Heart left ventricle (tissue), 13 donors: ENCODE results near the gene CBR1.

ENCODE experiments used
- POLR2A ChIP-seq, 2 donors: fragments of 450-650 bp; IDR thresholded peaks; one replicate each; pipeline ENCODE4 v1.6.1; 2017; ENCODE audit warnings: antibody characterized with exemption in 2 of 2, mild to moderate bottlenecking in 2 of 2, moderate library complexity in 2 of 2
- TF ChIP-seq, protein P1 (sequence below), 12 donors: fragments of 200-600 bp; sonication (generic) in 4 of 12; IDR thresholded peaks; one replicate each; pipeline versions ENCODE4 v1.5.0 to v1.8.0; 2018 to 2022; ENCODE audit warnings: antibody characterized with exemption in 12 of 12, mild to moderate bottlenecking in 5 of 12
- donor health status: ischemic (EF 13 %, LVEDD 7.1; RV severe dilation, severe dysfunction).
- donor health status: DM: no; HTN: yes; CAD: no.
- donor health status: DM: no; HTN: no; CAD: no.
- donor health status: ischemic (EF 25% LVEDD 6.9; RV normal size, moderate dysfunction).
- donor health status: ischemic (EF 25% LVEDD 5.7; RV mildly dilated, moderate dysfunction).
- donor health status: ischemic (EF 35%, LVEDD 5.7; RV mildly dilated, moderate dysfunction).
- donor health status: nonischemic (EF 11% LVEDD 7.7; RV severe dilation, severe dysfunction).
- donor health status: DM: yes; HTN: yes; CAD: no.
- donor health status: PGD.
- donor health status: ischemic (EF 29% LVEDD 5.4; RV normal size, mild dysfunction).
- donor health status: nonischemic (EF 23%, LVEDD 6.1; RV moderate dilation, normal function).

DNA sequence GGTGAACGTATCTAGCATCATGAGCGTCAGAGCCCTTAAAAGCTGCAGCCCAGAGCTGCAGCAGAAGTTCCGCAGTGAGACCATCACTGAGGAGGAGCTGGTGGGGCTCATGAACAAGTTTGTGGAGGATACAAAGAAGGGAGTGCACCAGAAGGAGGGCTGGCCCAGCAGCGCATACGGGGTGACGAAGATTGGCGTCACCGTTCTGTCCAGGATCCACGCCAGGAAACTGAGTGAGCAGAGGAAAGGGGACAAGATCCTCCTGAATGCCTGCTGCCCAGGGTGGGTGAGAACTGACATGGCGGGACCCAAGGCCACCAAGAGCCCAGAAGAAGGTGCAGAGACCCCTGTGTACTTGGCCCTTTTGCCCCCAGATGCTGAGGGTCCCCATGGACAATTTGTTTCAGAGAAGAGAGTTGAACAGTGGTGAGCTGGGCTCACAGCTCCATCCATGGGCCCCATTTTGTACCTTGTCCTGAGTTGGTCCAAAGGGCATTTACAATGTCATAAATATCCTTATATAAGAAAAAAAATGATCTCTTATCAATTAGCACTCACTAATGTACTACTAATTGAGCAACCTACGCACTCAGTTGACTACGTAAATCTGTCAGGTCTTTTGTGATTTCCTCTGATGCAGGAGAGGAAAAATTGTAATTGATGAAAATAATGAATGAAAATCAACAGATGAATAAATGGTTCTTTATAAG is 2.8 kb downstream of the CBR1 start:
- TF ChIP-seq, protein P1, sequence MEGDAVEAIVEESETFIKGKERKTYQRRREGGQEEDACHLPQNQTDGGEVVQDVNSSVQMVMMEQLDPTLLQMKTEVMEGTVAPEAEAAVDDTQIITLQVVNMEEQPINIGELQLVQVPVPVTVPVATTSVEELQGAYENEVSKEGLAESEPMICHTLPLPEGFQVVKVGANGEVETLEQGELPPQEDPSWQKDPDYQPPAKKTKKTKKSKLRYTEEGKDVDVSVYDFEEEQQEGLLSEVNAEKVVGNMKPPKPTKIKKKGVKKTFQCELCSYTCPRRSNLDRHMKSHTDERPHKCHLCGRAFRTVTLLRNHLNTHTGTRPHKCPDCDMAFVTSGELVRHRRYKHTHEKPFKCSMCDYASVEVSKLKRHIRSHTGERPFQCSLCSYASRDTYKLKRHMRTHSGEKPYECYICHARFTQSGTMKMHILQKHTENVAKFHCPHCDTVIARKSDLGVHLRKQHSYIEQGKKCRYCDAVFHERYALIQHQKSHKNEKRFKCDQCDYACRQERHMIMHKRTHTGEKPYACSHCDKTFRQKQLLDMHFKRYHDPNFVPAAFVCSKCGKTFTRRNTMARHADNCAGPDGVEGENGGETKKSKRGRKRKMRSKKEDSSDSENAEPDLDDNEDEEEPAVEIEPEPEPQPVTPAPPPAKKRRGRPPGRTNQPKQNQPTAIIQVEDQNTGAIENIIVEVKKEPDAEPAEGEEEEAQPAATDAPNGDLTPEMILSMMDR (IDR thresholded peaks at IDR 0.05): no peak
- TF ChIP-seq POLR2A (IDR thresholded peaks at IDR 0.05): no peak
